HepG2 (cell line): ENCODE data around the gene WWTR1. TPM values are rescaled to one million over a fixed set of nuclear protein-coding genes. Genes with fewer than 3 reads are reported as not detected.

Experiments
- AGO1 ChIP-seq: fragments of 200-400 bp; formaldehyde crosslinking; IDR thresholded peaks from 2 replicates; pipeline ENCODE4 v1.6.1; 2017; ENCODE audit warnings: mild to moderate bottlenecking, low read depth, low read length, moderate library complexity; ENCODE audit not compliant: poor library complexity, severe bottlenecking
- ARNT2 ChIP-seq: sonication (generic); formaldehyde crosslinking; IDR thresholded peaks from 2 replicates; pipeline ENCODE4 v1.8.0; 2022; ENCODE audit warnings: mild to moderate bottlenecking, low read depth, missing genetic modification reagents, moderate library complexity
- ATF7-NPFF ChIP-seq: sonication (generic); formaldehyde crosslinking; IDR thresholded peaks from 2 replicates; pipeline ENCODE4 v1.8.1; 2023; ENCODE audit warnings: mild to moderate bottlenecking, low read depth, missing genetic modification reagents, moderate library complexity
- ELF4 ChIP-seq: sonication (generic); formaldehyde crosslinking; IDR thresholded peaks from 2 replicates; pipeline ENCODE4 v1.5.0; 2020; ENCODE audit warnings: missing genetic modification reagents, mild to moderate bottlenecking, moderate library complexity, borderline replicate concordance
- FOXM1 ChIP-seq: sonication (generic); formaldehyde crosslinking; IDR thresholded peaks from 2 replicates; pipeline ENCODE4 v1.5.0; 2020; ENCODE audit warnings: missing genetic modification reagents
- JUN ChIP-seq: sonication (generic); formaldehyde crosslinking; IDR thresholded peaks from 2 replicates; pipeline ENCODE4 v1.4.0; 2020; ENCODE audit warnings: mild to moderate bottlenecking, missing genetic modification reagents
- KDM3A ChIP-seq: IDR thresholded peaks from 2 replicates; pipeline ENCODE4 v1.6.1; 2018; ENCODE audit warnings: low read depth, missing compliant biosample characterization
- NCOA1 ChIP-seq: sonication (generic); formaldehyde crosslinking; IDR thresholded peaks from 2 replicates; pipeline ENCODE4 v1.9.0; 2021; ENCODE audit warnings: missing genetic modification reagents
- NCOA2 ChIP-seq: sonication (generic); formaldehyde crosslinking; IDR thresholded peaks from 2 replicates; pipeline ENCODE4 v1.8.0; 2022; ENCODE audit warnings: inconsistent platforms
- PAX8 ChIP-seq: sonication (generic); formaldehyde crosslinking; IDR thresholded peaks from 2 replicates; pipeline ENCODE4 v1.8.0; 2022; ENCODE audit warnings: mild to moderate bottlenecking, missing genetic modification reagents, borderline replicate concordance
- PPARG ChIP-seq: conservative IDR thresholded peaks from 2 replicates; pipeline ENCODE4 v1.6.1; 2016; ENCODE audit warnings: missing biosample characterization, missing genetic modification reagents
- REL ChIP-seq: sonication (generic); formaldehyde crosslinking; conservative IDR thresholded peaks from 2 replicates; pipeline ENCODE4 v1.8.0; 2022; ENCODE audit warnings: mild to moderate bottlenecking, missing genetic modification reagents, moderate library complexity
- SMAD9 ChIP-seq: sonication (generic); formaldehyde crosslinking; IDR thresholded peaks from 2 replicates; pipeline ENCODE4 v1.5.1; 2020; ENCODE audit warnings: mild to moderate bottlenecking, missing genetic modification reagents
- TBX3 ChIP-seq: fragments of 450-650 bp; IDR thresholded peaks from 2 replicates; pipeline ENCODE4 v1.6.1; 2017; ENCODE audit warnings: antibody characterized with exemption, mild to moderate bottlenecking, inconsistent platforms, borderline replicate concordance
- ZFAT ChIP-seq: sonication (generic); formaldehyde crosslinking; conservative IDR thresholded peaks from 2 replicates; pipeline ENCODE4 v1.8.1; 2023; ENCODE audit warnings: missing genetic modification reagents, inconsistent platforms
- ZMAT3 ChIP-seq: sonication (generic); formaldehyde crosslinking; conservative IDR thresholded peaks from 2 replicates; pipeline ENCODE4 v1.7.0; 2021; ENCODE audit warnings: missing genetic modification reagents
- ZNF292 ChIP-seq: sonication (generic); formaldehyde crosslinking; IDR thresholded peaks from 2 replicates; pipeline ENCODE4 v1.8.1; 2022; ENCODE audit warnings: mild to moderate bottlenecking, low read depth, missing genetic modification reagents, borderline replicate concordance
- ZNF343 ChIP-seq: sonication (generic); formaldehyde crosslinking; IDR thresholded peaks from 2 replicates; pipeline ENCODE4 v1.4.0; 2020; ENCODE audit warnings: mild to moderate bottlenecking, missing genetic modification reagents
- ZNF558 ChIP-seq: sonication (generic); formaldehyde crosslinking; IDR thresholded peaks from 2 replicates; pipeline ENCODE4 v1.9.0; 2022; ENCODE audit warnings: mild to moderate bottlenecking, missing genetic modification reagents, borderline replicate concordance
- ZXDC ChIP-seq: sonication (generic); formaldehyde crosslinking; IDR thresholded peaks from 2 replicates; pipeline ENCODE4 v1.5.0; 2020; ENCODE audit warnings: mild to moderate bottlenecking, missing genetic modification reagents
- polyA plus RNA-seq, 8 experiments: library from polyadenylated mRNA; depleted of rRNA in 3 of 8; stranded (reverse) in 7 of 8; unstranded in 1 of 8; fragments of >200 nt; fragmentation: Illumina TruSeq in 4 of 8; extraction: Trizol in 4 of 8; gene quantifications; 2 replicates each; pipeline versions ENCODE4 v1.2.1 to v1.2.3, GENCODE V29; 2011 to 2016; ENCODE audit warnings: low read depth in 4 of 8, missing spikeins in 1 of 8, mixed read lengths in 1 of 8; ENCODE audit not compliant: insufficient read depth in 1 of 8
- total RNA-seq, 5 experiments: library from RNA; depleted of rRNA; stranded (reverse); fragments of >200 nt; fragmentation: Illumina TruSeq; extraction: Trizol; gene quantifications; 2 replicates each; pipeline ENCODE4 v1.2.3, GENCODE V29; 2016; ENCODE audit warnings: low read depth in 1 of 5
- TF ChIP-seq, protein P1 (sequence below): sonication (generic); formaldehyde crosslinking; IDR thresholded peaks from 2 replicates; pipeline ENCODE4 v1.4.0; 2020; ENCODE audit warnings: missing genetic modification reagents, borderline replicate concordance
- TF ChIP-seq, protein P2 (sequence below): sonication (generic); formaldehyde crosslinking; IDR thresholded peaks from 2 replicates; pipeline ENCODE4 v1.4.0; 2020; ENCODE audit warnings: missing genetic modification reagents, mild to moderate bottlenecking, borderline replicate concordance

WWTR1 gene
- total and polyA plus RNA-seq, 2 of the 13 experiments (the other 11 are each of a cell fraction or from before 2014, with no cell fraction given) = 19.7 to 139 TPM

GRCh38 chr3:149494022-149494758, 163.6 kb downstream of the WWTR1 start (continued):
- TF ChIP-seq, protein P1, sequence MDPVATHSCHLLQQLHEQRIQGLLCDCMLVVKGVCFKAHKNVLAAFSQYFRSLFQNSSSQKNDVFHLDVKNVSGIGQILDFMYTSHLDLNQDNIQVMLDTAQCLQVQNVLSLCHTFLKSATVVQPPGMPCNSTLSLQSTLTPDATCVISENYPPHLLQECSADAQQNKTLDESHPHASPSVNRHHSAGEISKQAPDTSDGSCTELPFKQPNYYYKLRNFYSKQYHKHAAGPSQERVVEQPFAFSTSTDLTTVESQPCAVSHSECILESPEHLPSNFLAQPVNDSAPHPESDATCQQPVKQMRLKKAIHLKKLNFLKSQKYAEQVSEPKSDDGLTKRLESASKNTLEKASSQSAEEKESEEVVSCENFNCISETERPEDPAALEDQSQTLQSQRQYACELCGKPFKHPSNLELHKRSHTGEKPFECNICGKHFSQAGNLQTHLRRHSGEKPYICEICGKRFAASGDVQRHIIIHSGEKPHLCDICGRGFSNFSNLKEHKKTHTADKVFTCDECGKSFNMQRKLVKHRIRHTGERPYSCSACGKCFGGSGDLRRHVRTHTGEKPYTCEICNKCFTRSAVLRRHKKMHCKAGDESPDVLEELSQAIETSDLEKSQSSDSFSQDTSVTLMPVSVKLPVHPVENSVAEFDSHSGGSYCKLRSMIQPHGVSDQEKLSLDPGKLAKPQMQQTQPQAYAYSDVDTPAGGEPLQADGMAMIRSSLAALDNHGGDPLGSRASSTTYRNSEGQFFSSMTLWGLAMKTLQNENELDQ (CRISPR knock-in tag) = no peak
- TF ChIP-seq ARNT2 (CRISPR knock-in tag) (no peak), ZXDC (CRISPR knock-in tag) (no peak), ZFAT (no peak), SMAD9 (CRISPR knock-in tag) (no peak), ZNF343 (CRISPR knock-in tag) (no peak), ZNF292 (CRISPR knock-in tag) (no peak), REL (CRISPR knock-in tag) (no peak), KDM3A (0 out of 2 replicates have a peak, but pooled peaks have one; percentile 17), ELF4 (no peak), NCOA2 (CRISPR knock-in tag) (no peak), ZMAT3 (CRISPR knock-in tag) (no peak), TBX3 (no peak), NCOA1 (CRISPR knock-in tag) (no peak), PAX8 (CRISPR knock-in tag) (no peak), FOXM1 (CRISPR knock-in tag) (no peak), AGO1 (no peak), ZNF558 (no peak), JUN (CRISPR knock-in tag) (0 out of 2 replicates have a peak, but pooled peaks have one; percentile 11), PPARG (CRISPR knock-in tag) (no peak), ATF7-NPFF (CRISPR knock-in tag) (no peak)
- TF ChIP-seq, protein P2, sequence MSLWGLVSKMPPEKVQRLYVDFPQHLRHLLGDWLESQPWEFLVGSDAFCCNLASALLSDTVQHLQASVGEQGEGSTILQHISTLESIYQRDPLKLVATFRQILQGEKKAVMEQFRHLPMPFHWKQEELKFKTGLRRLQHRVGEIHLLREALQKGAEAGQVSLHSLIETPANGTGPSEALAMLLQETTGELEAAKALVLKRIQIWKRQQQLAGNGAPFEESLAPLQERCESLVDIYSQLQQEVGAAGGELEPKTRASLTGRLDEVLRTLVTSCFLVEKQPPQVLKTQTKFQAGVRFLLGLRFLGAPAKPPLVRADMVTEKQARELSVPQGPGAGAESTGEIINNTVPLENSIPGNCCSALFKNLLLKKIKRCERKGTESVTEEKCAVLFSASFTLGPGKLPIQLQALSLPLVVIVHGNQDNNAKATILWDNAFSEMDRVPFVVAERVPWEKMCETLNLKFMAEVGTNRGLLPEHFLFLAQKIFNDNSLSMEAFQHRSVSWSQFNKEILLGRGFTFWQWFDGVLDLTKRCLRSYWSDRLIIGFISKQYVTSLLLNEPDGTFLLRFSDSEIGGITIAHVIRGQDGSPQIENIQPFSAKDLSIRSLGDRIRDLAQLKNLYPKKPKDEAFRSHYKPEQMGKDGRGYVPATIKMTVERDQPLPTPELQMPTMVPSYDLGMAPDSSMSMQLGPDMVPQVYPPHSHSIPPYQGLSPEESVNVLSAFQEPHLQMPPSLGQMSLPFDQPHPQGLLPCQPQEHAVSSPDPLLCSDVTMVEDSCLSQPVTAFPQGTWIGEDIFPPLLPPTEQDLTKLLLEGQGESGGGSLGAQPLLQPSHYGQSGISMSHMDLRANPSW = no peak
